ENCODE results near the gene HEBP2. TPM values are rescaled to one million over a fixed set of nuclear protein-coding genes. Genes with fewer than 3 reads are reported as not detected.

Gene HEBP2
- total and polyA plus RNA-seq, 2 of the 13 experiments (the other 11 are each of a cell fraction or from before 2014, with no cell fraction given), result 16.0 to 72.8 TPM

GRCh38 chr6:138403801-138404665 is at the start of gene HEBP2 (continued):
- peak; percentile 95; the same call in 1 of the 2 replicates for TF ChIP-seq ZNF589 (CRISPR knock-in tag; conservative IDR thresholded peaks at IDR 0.05)
- TF ChIP-seq ZFP82 (CRISPR knock-in tag; IDR thresholded peaks at IDR 0.05; ENCODE audit: borderline replicate concordance), result 0 out of 2 replicates have a peak, but pooled peaks have one; percentile 69
- TF ChIP-seq ZFX (CRISPR knock-in tag; IDR thresholded peaks at IDR 0.05; ENCODE audit: low read depth), result peak; percentile 93
- TF ChIP-seq PHF21A (CRISPR knock-in tag; IDR thresholded peaks at IDR 0.05), result peak; percentile 85
- TF ChIP-seq ZNF639 (CRISPR knock-in tag; conservative IDR thresholded peaks at IDR 0.05), result peak; percentile 59; the same call in 1 of the 2 replicates
- TF ChIP-seq RAD21 (CRISPR knock-in tag; IDR thresholded peaks at IDR 0.05), result peak; percentile 97
- TF ChIP-seq ZNF839 (CRISPR knock-in tag; IDR thresholded peaks at IDR 0.05; ENCODE audit: borderline replicate concordance), result no peak
- TF ChIP-seq HNRNPUL1 (IDR thresholded peaks at IDR 0.05; ENCODE audit: low read depth, low read length), result peak; percentile 63; the same call in 1 of the 2 replicates
- TF ChIP-seq ZNF768 (CRISPR knock-in tag; IDR thresholded peaks at IDR 0.05), result peak; percentile 18; the same call in 1 of the 2 replicates
- peak; percentile 86 for TF ChIP-seq HDAC1 (CRISPR knock-in tag; IDR thresholded peaks at IDR 0.05)
- peak; percentile 44; the same call in 1 of the 2 replicates for TF ChIP-seq ZNF83 (CRISPR knock-in tag; IDR thresholded peaks at IDR 0.05; ENCODE audit: borderline replicate concordance)
- TF ChIP-seq SCMH1 (CRISPR knock-in tag; IDR thresholded peaks at IDR 0.05; ENCODE audit: borderline replicate concordance), result no peak
- TF ChIP-seq ZBTB2 (CRISPR knock-in tag; IDR thresholded peaks at IDR 0.05; ENCODE audit: low read depth), result peak; percentile 49; the same call in 1 of the 2 replicates
- TF ChIP-seq TFDP1 (CRISPR knock-in tag; IDR thresholded peaks at IDR 0.05; ENCODE audit: borderline replicate concordance), result peak; percentile 89
- no peak for TF ChIP-seq SNAPC4 (CRISPR knock-in tag; IDR thresholded peaks at IDR 0.05)
- TF ChIP-seq E2F2 (CRISPR knock-in tag; IDR thresholded peaks at IDR 0.05; ENCODE audit: borderline replicate concordance), result 0 out of 2 replicates have a peak, but pooled peaks have one; percentile 78
